ENCODE measurements around the gene GRIP1.

GRIP1 gene

DNA sequence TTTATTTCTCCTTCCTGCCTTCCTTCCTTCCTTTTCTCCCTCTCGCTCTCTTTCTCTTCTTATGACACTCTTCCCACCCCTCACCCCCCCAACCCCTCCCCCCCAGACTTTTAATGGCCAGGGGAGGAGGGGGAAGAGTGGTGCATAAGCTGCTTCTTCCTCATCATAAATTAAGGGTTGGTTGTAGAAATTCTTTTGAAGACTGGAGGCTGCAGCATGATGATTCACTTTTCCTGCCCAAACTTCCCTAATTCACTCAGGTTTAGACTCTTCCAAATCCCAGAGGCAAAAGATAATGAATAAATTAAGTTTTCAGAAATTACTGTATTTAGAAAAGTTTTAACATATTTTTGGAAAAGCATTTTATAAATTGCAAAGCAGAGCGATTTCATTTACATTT lies 58.2 kb downstream of the GRIP1 start:
- H4K12ac ChIP-seq (ENCODE audit: low read depth, low read length) = no peak overlapping the region
- no peak overlapping the region for H2BK5ac ChIP-seq (ENCODE audit: low read depth, low read length, poor library complexity)
- no peak overlapping the region for H4K91ac ChIP-seq (ENCODE audit: low read depth, low read length)
- H2BK120ac ChIP-seq (ENCODE audit: insufficient read depth, low read length, poor library complexity) = no peak overlapping the region
- no peaks in the 10 kb centered on the region for H3K36me3 ChIP-seq (ENCODE audit: control insufficient read depth in 1 of 2, insufficient read depth in 2 of 2, low read length in 2 of 2)
- no peaks in the 10 kb centered on the region for H3K9me3 ChIP-seq (ENCODE audit: insufficient read depth, low read depth, low read length)
- H2AK5ac ChIP-seq (ENCODE audit: low read length) = no peak overlapping the region
- H3K4me1 ChIP-seq (ENCODE audit: control insufficient read depth in 1 of 2, insufficient read depth in 2 of 2, low read length in 2 of 2) = no peaks in the 10 kb centered on the region
- DNase-seq = no peak
- H3K27ac ChIP-seq (ENCODE audit: low read depth, low read length) = no peak overlapping the region
- no peak overlapping the region for H3K4ac ChIP-seq (ENCODE audit: low read depth, low read length)
- no peaks in the 10 kb centered on the region for H3K79me1 ChIP-seq (ENCODE audit: low read length)
- no peaks in the 10 kb centered on the region for H3K79me2 ChIP-seq (ENCODE audit: control insufficient read depth, insufficient read depth, low read length, poor library complexity)
- no peak overlapping the region for H3K9ac ChIP-seq (ENCODE audit: low read length)
- H2BK12ac ChIP-seq (ENCODE audit: low read length) = no peak overlapping the region
- no peak overlapping the region for H3K18ac ChIP-seq (ENCODE audit: low read length)
- H2AFZ ChIP-seq (ENCODE audit: insufficient read depth, low read length, poor library complexity) = no peak overlapping the region
- WGBS (ENCODE audit: extremely low coverage, insufficient coverage, insufficient read length) = 100% methylated on average over 1 of the region's 2 CpGs
- no peak overlapping the region for H3K14ac ChIP-seq (ENCODE audit: low read length)
- H3K27me3 ChIP-seq (ENCODE audit: insufficient read depth, low read length) = no peaks in the 10 kb centered on the region
- no peak overlapping the region for H3K4me2 ChIP-seq (ENCODE audit: low read length)
- H3K4me3 ChIP-seq (ENCODE audit: low read depth, low read length) = no peak overlapping the region
- H4K8ac ChIP-seq (ENCODE audit: low read depth, low read length) = no peak overlapping the region
- no peak overlapping the region for H3K23ac ChIP-seq (ENCODE audit: low read length)

DNA sequence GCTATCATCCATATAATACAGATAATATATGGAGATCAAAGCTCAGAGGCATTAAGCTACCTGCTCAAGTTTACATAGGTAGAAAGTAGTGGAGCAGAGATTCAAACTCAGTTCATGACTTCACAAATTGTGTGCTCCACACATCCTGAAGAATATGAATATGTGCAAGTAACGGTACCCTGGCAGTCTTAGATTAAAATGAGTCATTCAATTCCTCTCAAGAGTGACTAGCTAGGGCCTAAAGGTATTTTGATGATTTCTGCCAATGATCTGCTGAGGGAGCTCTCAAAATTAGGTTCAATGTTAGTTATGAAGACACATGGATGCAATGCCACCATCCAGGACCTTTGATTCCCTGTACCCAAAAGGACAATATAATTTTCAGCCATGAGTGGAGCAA lies 58.9 kb downstream of the GRIP1 start:
- H2BK12ac ChIP-seq (ENCODE audit: low read length) = no peak overlapping the region
- H3K14ac ChIP-seq (ENCODE audit: low read length) = no peak overlapping the region
- no peaks in the 10 kb centered on the region for H3K79me2 ChIP-seq (ENCODE audit: control insufficient read depth, insufficient read depth, low read length, poor library complexity)
- no peaks in the 10 kb centered on the region for H3K9me3 ChIP-seq (ENCODE audit: insufficient read depth, low read depth, low read length)
- H3K9ac ChIP-seq (ENCODE audit: low read length) = no peak overlapping the region
- no peak for DNase-seq
- no peaks in the 10 kb centered on the region for H3K4me1 ChIP-seq (ENCODE audit: control insufficient read depth in 1 of 2, insufficient read depth in 2 of 2, low read length in 2 of 2)
- H2AFZ ChIP-seq (ENCODE audit: insufficient read depth, low read length, poor library complexity) = no peak overlapping the region
- H2BK5ac ChIP-seq (ENCODE audit: low read depth, low read length, poor library complexity) = no peak overlapping the region
- H4K12ac ChIP-seq (ENCODE audit: low read depth, low read length) = no peak overlapping the region
- H3K27ac ChIP-seq (ENCODE audit: low read depth, low read length) = no peak overlapping the region
- H3K18ac ChIP-seq (ENCODE audit: low read length) = no peak overlapping the region
- no peak overlapping the region for H4K91ac ChIP-seq (ENCODE audit: low read depth, low read length)
- no peak overlapping the region for H3K4me2 ChIP-seq (ENCODE audit: low read length)
- H2BK120ac ChIP-seq (ENCODE audit: insufficient read depth, low read length, poor library complexity) = no peak overlapping the region
- H4K8ac ChIP-seq (ENCODE audit: low read depth, low read length) = no peak overlapping the region
- H3K36me3 ChIP-seq (ENCODE audit: control insufficient read depth in 1 of 2, insufficient read depth in 2 of 2, low read length in 2 of 2) = no peaks in the 10 kb centered on the region
- no peak overlapping the region for H3K4ac ChIP-seq (ENCODE audit: low read depth, low read length)
- no peaks in the 10 kb centered on the region for H3K79me1 ChIP-seq (ENCODE audit: low read length)
- no peak overlapping the region for H3K4me3 ChIP-seq (ENCODE audit: low read depth, low read length)
- no peak overlapping the region for H3K23ac ChIP-seq (ENCODE audit: low read length)
- H3K27me3 ChIP-seq (ENCODE audit: insufficient read depth, low read length) = no peaks in the 10 kb centered on the region
- WGBS (ENCODE audit: extremely low coverage, insufficient coverage, insufficient read length) = no CpG with 5 or more reads among the region's 1 CpG
- H2AK5ac ChIP-seq (ENCODE audit: low read length) = no peak overlapping the region

DNA sequence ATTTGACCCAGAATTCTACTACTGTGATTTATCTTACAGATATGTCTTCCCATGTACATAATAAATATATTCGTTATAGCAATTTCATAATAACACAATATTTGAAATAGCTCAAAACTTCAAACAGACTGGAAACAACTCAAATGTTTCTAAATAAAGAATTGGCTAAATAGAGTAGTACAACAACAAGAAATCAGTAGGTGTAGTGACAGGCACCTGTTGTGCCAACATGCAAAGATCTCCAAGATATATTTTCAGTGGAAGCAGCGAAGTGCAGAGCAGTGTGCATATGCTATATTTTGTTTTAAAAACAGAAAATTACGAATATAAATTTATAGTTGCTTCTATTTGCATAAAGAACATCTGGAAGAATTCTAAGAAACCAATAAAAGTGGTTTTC lies 60.9 kb downstream of the GRIP1 start:
- Histone ChIP-seq H3K14ac (ENCODE audit: low read length) (no peak overlapping the region), H3K27ac (ENCODE audit: low read depth, low read length) (no peak overlapping the region), H2BK120ac (ENCODE audit: insufficient read depth, low read length, poor library complexity) (no peak overlapping the region), H3K36me3 (ENCODE audit: control insufficient read depth in 1 of 2, insufficient read depth in 2 of 2, low read length in 2 of 2) (no peaks in the 10 kb centered on the region), H4K91ac (ENCODE audit: low read depth, low read length) (no peak overlapping the region), H3K4me2 (ENCODE audit: low read length) (no peak overlapping the region), H3K4me3 (ENCODE audit: low read depth, low read length) (no peak overlapping the region), H2AFZ (ENCODE audit: insufficient read depth, low read length, poor library complexity) (no peak overlapping the region), H3K79me2 (ENCODE audit: control insufficient read depth, insufficient read depth, low read length, poor library complexity) (no peaks in the 10 kb centered on the region), H3K79me1 (ENCODE audit: low read length) (no peaks in the 10 kb centered on the region), H3K27me3 (ENCODE audit: insufficient read depth, low read length) (no peaks in the 10 kb centered on the region), H3K4ac (ENCODE audit: low read depth, low read length) (no peak overlapping the region), H4K8ac (ENCODE audit: low read depth, low read length) (no peak overlapping the region), H3K23ac (ENCODE audit: low read length) (no peak overlapping the region), H3K9ac (ENCODE audit: low read length) (no peak overlapping the region), H4K12ac (ENCODE audit: low read depth, low read length) (no peak overlapping the region), H3K4me1 (ENCODE audit: control insufficient read depth in 1 of 2, insufficient read depth in 2 of 2, low read length in 2 of 2) (no peaks in the 10 kb centered on the region), H3K18ac (ENCODE audit: low read length) (no peak overlapping the region), H3K9me3 (ENCODE audit: insufficient read depth, low read depth, low read length) (no peaks in the 10 kb centered on the region), H2BK12ac (ENCODE audit: low read length) (no peak overlapping the region), H2AK5ac (ENCODE audit: low read length) (no peak overlapping the region), H2BK5ac (ENCODE audit: low read depth, low read length, poor library complexity) (no peak overlapping the region)
- DNase-seq = no peak
- WGBS (ENCODE audit: extremely low coverage, insufficient coverage, insufficient read length) = no CpG with 5 or more reads among the region's 3 CpGs

DNA sequence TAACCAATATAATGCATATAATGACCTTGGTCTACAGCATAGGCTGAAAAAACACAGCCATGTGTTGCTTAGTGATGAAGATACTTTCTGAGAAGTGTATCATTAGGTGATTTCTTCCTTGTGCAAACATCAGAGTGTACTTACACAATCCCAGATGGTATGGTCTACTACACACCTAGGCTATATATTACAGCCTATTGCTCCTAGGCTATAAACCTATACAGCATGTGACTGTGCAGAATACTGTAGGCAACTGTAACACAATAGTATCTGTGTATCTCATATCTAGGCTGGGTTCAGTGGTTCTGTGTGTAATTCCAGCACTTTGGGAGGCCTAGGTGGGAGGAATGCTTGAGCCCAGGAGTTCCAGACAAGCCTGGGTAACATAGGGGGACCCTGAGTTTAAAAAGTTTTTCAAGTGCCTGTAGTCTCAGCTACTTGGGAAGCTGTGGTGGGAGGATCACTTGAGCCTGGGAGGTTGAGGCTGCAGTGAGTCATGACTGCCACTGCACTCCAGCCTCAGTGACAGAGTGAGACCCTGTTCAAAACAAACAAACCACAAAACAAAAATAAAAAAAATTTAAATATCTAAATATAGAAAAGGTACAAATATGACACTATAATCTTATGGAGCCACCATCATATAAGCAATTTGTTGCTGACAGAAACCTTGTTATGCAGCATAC lies 66.6 kb downstream of the GRIP1 start:
- Histone ChIP-seq H4K8ac (ENCODE audit: low read depth, low read length) (no peak overlapping the region), H4K12ac (ENCODE audit: low read depth, low read length) (no peak overlapping the region), H3K18ac (ENCODE audit: low read length) (no peak overlapping the region), H3K9ac (ENCODE audit: low read length) (no peak overlapping the region), H3K4me3 (ENCODE audit: low read depth, low read length) (no peak overlapping the region), H3K79me2 (ENCODE audit: control insufficient read depth, insufficient read depth, low read length, poor library complexity) (no peaks in the 10 kb centered on the region), H3K27me3 (ENCODE audit: insufficient read depth, low read length) (no peaks in the 10 kb centered on the region), H2BK12ac (ENCODE audit: low read length) (no peak overlapping the region), H2BK5ac (ENCODE audit: low read depth, low read length, poor library complexity) (no peak overlapping the region), H3K36me3 (ENCODE audit: control insufficient read depth in 1 of 2, insufficient read depth in 2 of 2, low read length in 2 of 2) (no peaks in the 10 kb centered on the region), H3K14ac (ENCODE audit: low read length) (no peak overlapping the region), H3K27ac (ENCODE audit: low read depth, low read length) (no peak overlapping the region), H2AFZ (ENCODE audit: insufficient read depth, low read length, poor library complexity) (no peak overlapping the region), H3K4me1 (ENCODE audit: control insufficient read depth in 1 of 2, insufficient read depth in 2 of 2, low read length in 2 of 2) (no peaks in the 10 kb centered on the region), H3K23ac (ENCODE audit: low read length) (no peak overlapping the region), H3K4me2 (ENCODE audit: low read length) (no peak overlapping the region), H3K79me1 (ENCODE audit: low read length) (no peaks in the 10 kb centered on the region), H3K9me3 (ENCODE audit: insufficient read depth, low read depth, low read length) (no peaks in the 10 kb centered on the region), H2AK5ac (ENCODE audit: low read length) (no peak overlapping the region), H4K91ac (ENCODE audit: low read depth, low read length) (no peak overlapping the region), H3K4ac (ENCODE audit: low read depth, low read length) (no peak overlapping the region), H2BK120ac (ENCODE audit: insufficient read depth, low read length, poor library complexity) (no peak overlapping the region)
- no peak for DNase-seq

All from trophoblast cell (in vitro differentiated cells and primary cell).